CD4-positive, alpha-beta T cell treated with Interleukin-1 beta for 1 hour (primary cell): ENCODE results near the gene DNAJC3.
"Not testable (repeated sequence)": the region's sequence is repeated elsewhere in the genome, so short reads cannot be mapped to it uniquely, and the experiment has no call there.

Source experiments
- DNase-seq, 2 donors: peaks; one replicate each; pipeline ENCODE4 v3.0.0-alpha.2; 2020 to 2022

DNAJC3 gene

DNA sequence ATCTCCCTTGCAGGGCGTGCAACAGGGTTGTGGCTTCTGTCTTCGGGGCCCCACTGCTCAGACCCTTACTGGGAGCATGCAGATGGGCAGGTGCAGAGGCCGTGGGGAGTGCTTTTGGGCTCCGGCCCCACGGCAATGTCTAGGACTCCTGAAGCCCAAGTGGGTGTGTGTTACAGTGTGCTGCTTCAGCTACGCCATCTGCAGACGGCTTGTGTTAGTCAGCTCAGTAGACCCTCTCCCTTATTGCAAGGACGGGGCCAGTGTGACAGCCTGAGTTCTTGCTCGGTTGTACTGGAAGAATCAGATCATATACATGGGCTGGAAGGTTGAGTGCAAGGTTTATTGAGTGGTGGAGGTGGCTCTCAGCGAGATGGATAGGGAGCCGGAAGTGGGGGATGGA, 39.3 kb downstream of the DNAJC3 start:
- no peak for DNase-seq

DNA sequence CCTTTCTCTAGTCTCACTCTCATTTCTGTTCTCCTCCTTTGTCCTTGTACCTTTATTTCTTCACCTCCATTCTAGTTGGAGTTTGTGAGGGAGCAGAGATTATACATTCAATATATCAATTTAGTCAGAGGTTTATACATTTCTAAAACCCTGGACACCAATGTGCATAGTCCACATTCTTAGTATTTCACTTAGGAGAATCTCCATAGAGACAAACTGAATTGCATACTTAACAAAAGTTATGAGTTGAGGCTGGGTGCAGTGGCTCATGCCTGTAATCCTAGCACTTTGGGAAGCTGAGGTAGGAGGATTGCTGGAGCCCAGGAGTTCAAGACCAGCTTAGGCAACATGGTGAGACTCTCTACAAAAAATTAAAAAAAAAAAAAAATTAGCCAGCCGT, 45.3 kb downstream of the DNAJC3 start:
- DNase-seq = no peak

DNA sequence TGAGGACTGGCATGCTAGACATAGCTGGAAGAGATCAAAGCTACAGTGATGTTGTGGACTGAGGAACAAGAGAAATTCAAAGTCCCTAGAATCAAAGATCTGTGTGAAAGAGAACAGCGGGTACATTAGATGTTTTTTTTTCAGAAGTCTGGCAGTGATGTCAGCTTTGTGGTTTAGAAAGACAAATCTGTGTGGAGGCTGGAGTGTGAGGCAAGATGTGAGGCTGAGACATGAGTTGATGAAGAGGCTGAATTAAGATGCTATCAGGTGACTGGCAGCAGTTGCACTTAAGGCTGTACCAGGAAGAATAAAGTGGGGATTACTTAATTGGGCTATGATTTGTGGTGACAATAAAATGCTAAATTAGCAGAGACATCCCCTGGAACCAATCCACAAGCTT, 46.5 kb downstream of the DNAJC3 start:
- no peak for DNase-seq

DNA sequence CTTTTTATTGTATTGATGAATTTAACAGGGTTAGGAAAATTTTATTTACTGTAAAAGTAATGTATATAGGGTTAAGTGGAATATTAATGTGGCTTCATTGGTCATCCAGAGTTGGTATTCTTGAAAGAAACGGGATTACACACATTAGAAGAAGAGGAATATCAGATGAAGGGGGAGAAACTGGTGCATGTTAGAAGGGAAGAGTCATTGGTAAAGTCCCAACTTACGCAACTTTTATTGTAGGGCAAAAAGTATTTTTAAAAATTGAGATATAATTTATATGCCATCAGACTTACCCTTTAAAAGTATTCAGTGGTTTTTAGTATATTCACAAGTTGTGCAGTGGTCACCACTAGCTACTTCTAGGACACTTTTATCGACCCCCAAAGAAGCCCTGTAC, 47.3 kb downstream of the DNAJC3 start:
- no peak for DNase-seq

DNA sequence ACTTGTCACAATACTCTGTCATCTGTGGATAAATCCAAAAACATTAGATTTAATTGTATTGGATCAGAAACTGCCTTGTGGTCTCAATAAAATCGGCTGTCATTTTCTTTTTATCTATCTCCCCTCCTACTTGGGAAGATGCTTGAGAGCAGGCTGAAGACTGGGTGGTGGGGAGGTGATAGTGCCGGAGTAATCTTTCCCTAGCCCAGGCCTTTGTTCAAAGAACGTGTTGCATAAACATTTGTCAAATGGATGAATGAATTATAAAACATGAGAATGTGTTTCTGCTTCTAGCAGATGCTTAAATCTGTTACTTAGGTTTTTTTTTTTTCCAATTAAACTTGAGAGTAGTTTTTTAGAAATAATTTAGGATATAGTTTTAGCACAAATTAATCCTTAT, 49.9 kb downstream of the DNAJC3 start:
- no peak for DNase-seq

DNA sequence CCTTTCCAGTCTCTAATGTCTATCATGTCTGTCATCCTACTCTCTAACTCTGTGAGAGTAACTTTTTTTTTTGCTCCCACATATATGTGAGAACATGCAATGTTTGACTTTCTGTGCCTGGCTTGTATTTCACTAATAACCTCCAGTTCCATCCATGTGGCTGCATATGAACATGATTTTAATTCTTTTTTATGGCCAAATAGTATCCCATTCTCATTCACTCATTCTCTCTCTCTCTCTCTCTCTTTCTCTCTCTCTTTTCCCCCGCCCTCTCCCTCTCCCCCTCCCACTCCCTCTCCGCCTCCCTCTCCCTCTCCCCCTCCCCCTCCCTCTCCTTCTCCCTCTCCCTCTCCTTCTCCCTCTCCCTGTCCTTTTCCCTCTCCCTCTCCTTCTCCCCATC, 52.0 kb downstream of the DNAJC3 start:
- no peak for DNase-seq

DNA sequence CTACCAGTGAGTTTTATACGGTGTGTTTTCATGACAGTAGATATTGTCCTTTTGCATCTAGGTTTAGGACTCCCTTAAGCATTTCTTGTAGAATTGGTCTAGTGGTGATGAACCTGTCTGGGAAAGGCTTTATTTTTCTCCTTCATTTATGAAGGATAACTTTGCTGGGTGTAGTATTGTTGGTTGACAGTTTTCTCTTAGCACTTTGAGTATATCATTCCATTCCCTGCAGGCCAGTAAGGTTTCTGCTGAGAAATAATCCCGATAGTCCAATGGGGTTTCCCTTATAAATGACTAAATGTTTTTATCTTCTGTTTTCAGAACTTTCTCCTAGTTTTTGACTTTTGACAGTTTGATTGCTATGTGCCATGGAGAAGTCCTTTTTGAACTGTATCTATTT, 57.2 kb downstream of the DNAJC3 start:
- DNase-seq = no peak

DNA sequence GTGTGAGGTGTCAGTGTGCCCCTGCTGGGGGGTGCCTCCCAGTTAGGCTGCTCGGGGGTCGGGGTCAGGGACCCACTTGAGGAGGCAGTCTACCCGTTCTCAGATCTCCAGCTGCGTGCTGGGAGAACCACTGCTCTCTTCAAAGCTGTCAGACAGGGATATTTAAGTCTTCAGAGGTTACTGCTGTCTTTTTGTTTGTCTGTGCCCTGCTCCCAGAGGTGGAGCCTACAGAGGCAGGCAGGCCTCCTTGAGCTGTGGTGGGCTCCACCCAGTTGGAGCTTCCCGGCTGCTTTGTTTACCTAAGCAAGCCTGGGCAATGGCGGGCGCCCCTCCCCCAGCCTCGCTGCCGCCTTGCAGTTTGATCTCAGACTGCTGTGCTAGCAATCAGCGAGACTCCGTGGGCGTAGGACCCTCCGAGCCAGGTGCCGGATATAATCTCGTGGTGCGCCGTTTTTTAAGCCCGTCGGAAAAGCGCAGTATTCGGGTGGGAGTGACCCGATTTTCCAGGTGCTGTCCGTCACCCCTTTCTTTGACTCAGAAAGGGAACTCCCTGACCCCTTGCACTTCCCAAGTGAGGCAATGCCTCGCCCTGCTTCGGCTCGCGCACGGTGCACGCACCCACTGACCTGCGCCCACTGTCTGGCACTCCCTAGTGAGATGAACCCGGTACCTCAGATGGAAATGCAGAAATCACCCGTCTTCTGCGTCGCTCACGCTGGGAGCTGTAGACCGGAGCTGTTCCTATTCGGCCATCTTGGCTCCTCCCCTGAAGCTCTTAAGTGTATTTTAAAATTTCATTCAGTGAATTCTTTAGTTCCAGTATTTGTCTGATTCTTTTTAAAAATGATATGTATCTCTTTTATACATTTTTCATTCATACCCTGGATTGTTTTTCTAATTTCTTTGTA, 63.4 kb downstream of the DNAJC3 start:
- not testable (repeated sequence) for DNase-seq

DNA sequence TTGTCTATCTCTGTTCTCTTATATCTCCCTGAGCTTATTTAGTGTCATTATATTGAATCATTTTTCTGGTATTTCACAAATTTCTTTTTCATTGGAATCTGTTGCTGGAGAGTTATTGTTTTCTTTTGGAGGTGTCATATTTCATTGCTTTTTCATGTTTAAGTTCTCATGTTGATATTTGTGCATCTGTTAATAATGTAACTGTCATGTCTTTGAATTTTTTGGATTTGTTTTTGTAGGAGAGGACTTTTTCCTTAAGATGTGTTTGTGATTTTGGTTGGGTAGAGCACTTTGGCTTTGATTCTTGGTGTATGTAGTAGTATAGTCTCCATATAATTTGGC, 64.0 kb downstream of the DNAJC3 start:
- DNase-seq = no peak

DNA sequence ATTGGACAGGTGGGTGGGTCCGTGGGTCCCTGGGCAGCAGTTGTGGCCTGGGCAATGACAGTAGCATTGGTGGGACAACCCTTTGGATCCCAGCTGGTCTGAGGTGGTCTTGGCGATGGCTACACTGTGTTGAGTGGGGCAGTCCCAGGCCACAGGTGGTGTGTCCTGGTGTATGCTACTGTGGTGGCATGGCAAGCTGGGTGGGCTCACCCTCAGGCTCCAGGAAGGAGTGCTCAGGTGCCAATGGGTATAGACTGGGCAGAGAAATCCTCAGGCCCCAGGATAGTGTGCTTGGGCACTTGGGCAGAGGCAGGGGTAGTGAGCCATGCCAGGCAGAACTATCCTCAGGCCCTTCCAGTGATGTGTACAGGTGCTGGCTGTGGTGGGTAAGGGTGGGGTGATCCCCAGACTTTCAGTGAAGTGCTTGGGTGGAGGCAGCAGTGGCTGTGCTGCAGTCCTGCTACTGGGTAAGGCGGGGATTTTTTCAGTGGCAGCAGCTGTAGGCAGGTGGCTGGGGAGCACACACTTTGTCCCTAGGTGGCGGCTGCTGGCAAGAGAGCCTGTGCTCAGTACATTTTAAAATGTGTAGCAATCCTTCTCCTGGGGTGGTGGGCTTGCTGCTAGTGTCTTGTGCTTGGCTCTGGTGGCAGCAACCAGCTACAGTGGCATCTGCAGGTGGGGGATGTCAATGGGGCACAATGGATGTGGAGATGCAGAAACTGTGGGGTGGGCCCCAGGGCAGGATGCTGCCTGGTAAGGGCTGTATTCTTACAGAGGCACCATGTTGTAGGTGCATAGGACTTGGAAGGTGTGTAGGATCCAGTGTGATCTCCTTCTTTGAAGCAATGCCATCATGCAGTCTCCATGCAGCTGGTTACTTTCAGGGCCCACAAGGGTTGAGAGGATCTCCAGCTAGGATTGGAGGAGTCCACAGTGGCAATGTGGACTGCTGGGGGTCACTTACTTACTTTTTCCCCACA, 64.9 kb downstream of the DNAJC3 start:
- DNase-seq = no peak

DNA sequence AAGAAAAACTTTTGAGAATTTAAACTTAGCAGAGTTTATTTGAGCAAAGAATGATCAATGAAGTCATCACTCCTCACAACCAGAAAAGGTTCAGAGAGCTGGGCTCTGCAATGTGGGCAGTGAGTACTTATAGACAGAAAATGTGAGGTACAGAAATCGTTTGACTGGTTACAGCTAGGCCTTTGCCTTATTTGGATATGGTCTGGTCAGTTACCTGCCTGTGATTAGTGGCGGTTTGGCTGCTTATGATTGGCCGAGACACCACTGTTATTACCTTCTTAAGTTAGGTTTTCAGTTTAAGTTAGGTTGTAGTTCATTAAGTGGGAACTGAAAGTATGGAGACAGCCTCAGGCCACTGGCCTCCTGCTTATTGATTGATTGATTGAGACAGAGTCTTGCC, 66.3 kb downstream of the DNAJC3 start:
- DNase-seq = no peak

DNA sequence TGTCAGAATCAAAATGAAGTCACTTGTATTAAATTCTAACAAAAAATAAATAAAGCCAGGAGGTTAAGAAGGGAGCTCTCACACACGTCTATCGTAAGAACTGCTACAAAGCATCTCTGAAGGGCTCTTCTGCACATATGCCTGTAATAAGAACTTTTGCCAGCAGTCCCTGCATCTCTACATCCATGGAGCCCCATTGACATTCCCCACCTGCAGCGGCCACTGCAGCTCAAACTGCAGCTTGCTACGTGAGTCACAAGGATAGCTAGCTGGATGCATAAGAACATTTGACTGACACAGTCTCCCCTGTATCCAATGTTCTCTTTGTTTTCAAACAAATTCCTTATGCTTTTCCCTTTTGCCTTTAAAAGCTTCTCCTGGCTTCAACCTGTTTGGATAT, 68.3 kb downstream of the DNAJC3 start:
- no peak for DNase-seq

DNA sequence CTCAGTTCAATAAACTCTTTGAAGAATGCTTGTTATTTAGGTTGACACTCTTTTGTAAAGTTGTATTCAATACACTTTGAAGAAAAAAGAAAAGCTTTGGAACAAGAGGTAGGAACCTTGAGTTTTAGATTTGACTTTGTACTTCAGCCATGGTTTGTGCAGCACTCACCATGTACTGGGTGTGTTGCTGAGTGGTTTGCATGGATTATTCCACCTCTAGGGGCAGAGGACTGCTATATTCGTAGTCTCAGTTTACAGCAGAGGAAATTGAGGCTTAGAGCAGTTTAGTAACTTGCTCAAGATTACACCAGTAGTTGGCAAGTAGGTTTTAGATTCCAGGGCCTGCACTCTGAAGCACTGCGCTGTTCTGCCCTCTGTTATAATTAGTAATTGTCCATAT, 68.8 kb downstream of the DNAJC3 start:
- no peak for DNase-seq

DNA sequence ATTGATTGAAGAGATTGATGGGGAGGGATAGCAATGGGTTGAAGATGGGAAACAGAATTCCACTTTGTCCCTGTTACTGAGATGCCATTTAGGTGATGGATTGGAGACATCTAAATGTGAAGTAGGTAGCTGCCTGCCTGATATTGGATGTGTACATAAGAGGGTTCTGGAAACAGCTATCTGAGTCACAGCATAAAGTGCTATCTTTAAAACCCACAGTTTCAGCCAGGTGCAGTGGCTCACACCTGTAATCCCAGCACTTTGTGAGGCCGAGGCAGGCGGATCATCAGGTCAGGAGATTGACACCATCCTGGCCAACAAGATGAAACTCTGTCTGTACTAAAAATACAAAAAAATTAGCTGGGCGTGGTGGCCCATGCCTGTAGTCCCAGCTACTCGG, 72.6 kb downstream of the DNAJC3 start:
- no peak for DNase-seq

DNA sequence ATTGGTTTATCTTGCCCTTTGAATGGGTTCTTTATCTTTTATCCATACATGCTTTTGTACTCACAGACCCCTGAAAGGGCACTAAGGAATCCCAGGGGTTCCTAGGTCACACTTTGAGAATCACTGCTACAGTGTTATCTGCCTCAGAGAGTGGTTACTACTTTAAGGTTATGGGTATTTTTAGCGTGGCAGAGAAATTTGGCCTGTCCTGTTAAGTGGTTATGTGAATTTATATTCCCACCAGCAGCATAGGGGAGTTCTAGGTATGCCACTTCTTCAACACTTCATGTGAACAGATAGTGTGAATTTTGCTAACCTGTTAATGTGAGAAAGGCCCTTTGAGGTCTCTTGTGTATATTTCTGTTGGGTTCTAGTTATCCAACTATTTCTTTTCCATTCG, 75.7 kb downstream of the DNAJC3 start:
- DNase-seq = no peak

DNA sequence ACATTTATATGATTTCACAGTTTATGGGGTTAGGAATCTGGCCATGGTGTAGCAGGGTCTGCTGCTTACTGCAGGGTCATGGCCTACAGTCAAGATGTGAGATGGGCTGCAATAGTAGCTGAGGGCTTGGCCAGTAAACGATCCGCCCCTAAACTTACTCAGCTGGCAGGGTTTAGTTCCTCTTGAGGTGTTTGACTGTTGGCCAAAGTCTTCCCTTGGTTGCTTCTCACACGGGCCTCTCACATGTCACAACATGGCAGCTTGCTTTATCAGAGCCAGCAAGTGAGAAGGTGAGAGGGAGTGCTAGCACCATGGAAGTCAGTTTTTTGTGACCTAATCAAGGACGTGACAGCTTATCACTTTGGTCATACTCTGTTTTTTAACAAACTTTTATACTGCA, 77.1 kb downstream of the DNAJC3 start:
- no peak for DNase-seq

DNA sequence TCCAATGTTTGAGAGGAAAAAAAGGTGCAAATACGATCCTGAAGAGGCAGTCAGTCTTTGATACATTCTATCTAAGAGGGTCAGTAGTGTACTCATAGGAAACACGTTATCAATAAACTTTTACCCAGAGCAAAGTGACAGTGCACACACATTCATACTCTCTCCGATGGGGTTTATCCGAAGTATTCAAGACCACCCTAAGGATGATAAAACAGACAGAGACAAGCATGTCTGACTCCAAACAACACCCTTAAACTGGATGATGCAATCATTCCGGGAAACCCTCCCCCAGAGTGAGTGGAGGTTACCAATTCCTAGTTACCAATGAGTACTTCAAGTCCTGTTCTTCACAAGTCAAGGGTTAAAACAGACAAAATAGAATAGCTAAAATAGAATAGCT, 79.1 kb downstream of the DNAJC3 start:
- DNase-seq = no peak

DNA sequence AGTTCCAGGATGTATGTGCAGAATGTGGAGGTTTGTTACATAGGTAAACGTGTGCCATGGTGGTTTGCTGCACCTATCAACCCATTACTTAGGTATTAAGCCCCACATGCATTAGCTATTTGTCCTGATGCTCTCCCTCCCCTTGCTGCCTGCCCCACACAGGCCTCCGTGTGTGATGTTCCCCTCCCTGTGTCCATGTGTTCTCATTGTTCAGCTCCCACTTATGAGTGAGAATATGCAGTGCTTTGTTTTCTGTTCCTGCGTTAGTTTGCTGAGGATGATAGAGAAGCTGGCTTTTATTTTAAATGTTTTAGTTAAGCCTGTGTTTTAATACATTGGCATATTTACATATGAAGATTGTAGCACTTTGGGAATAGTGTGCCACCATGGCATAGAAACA, 85.7 kb downstream of the DNAJC3 start:
- DNase-seq = not testable (repeated sequence)

DNA sequence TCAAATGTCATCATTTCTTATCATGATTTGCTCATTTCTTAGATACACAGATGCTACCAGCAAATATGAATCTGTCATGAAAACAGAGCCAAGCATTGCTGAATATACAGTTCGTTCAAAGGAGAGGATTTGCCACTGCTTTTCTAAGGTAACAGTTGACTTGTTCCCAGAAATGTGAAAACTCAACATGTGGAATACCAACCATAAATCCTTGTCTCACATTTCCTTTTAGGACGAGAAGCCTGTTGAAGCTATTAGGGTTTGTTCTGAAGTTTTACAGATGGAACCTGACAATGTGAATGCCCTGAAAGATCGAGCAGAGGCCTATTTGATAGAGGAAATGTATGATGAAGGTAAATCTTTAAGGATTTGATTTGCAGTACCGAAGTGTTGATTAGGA, 86.7 kb downstream of the DNAJC3 start:
- DNase-seq = no peak

DNA sequence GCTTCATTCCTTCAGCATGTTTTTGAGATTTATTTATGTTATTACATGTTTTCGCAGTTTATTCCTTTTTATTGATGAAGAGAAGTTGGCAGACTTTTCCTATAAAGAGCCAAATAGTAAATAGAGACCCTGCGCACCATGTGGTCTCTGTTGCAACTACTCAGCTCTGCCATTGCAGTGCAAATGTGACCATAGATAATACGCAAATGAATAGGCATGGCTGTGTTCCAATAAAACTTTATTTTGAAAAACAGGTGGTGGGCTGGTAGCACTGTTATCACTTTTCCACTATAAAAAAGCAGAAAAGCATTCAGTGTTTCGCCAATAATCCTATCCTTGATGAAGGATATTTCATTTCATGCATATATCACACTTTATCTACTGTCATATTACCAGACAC, 95.0 kb downstream of the DNAJC3 start:
- no peak for DNase-seq

DNA sequence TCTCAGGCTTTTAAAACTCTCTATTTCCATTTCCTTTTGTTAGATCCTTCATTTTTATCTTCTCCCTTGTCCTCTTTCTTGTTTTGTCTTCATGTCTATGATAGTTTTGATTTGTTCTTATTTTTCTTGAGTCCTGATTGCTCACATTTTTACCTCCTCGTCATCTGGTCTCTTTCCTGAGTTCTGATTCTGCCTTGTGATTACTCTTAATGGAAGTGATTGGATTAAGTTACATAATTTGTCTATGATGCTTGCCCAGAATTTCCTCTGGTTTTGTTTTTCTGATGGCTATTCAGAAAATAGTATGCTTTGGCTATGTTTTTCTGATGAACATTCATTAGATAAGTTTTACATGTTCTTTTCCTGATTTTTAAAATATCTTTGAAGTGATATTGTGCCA, 102.6 kb downstream of the DNAJC3 start:
- DNase-seq = no peak

DNA sequence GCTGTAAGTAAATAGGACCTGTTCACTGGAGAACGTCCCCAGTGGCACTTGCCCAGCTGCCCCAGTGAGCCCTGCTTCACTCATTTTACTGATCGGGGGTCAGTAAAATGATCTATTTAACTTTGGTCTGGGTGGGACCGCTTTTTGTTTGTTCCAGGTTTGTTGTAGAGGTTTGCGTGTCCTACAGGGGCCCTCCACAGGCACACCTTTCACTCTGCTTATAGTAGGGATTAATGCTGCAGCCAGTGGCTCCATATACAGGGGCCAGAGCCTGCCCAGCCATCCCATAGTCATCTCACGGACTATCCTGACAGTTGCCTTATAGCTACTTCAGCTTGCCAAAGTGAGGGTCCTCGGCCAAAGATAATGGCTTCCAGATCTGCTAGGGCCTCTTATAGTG, 104.1 kb downstream of the DNAJC3 start:
- no peak for DNase-seq

DNA sequence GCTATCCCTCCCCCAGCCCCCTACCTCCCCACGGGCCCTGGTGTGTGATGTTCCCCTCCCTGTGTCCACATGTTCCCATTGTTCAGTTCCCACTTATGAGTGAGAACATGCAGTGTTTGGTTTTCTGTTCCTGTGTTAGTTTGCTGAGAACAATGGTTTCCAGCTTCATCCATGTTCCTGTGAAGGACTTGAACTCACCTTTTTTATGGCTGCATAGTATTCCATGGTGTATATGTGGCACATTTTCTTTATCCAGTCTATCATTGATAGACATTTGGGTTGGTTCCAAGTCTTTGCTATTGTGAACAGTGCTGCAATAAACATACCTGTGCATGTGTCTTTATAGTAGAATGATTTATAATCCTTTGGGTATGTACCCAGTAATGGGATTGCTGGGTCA, 105.0 kb downstream of the DNAJC3 start:
- DNase-seq = not testable (repeated sequence)

DNA sequence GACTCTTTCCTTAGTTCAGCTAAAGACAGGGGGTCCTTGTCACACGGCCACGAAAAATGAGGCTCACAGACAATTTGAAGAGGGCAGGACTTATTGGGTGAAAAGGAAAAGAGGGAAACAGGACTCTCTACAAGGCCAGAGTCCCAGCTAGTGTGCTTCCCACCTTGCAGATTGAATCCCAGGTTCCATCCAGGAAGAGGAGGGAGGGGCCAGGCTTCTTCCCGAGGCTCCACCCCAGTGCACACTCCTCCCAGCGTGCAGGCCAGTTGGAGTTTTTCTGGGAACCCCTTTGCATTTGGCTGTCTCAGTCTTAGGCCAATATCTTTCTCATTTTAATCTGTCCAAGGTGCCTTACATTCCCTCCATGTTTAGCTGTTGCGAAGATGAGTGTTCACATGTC, 106.8 kb downstream of the DNAJC3 start:
- no peak for DNase-seq
